ENCODE data around the gene SH3RF2.

SH3RF2 gene

GRCh38 chr5:145936401-145937131 is at the start of gene SH3RF2 (continued):
- TF ChIP-seq, protein P1, sequence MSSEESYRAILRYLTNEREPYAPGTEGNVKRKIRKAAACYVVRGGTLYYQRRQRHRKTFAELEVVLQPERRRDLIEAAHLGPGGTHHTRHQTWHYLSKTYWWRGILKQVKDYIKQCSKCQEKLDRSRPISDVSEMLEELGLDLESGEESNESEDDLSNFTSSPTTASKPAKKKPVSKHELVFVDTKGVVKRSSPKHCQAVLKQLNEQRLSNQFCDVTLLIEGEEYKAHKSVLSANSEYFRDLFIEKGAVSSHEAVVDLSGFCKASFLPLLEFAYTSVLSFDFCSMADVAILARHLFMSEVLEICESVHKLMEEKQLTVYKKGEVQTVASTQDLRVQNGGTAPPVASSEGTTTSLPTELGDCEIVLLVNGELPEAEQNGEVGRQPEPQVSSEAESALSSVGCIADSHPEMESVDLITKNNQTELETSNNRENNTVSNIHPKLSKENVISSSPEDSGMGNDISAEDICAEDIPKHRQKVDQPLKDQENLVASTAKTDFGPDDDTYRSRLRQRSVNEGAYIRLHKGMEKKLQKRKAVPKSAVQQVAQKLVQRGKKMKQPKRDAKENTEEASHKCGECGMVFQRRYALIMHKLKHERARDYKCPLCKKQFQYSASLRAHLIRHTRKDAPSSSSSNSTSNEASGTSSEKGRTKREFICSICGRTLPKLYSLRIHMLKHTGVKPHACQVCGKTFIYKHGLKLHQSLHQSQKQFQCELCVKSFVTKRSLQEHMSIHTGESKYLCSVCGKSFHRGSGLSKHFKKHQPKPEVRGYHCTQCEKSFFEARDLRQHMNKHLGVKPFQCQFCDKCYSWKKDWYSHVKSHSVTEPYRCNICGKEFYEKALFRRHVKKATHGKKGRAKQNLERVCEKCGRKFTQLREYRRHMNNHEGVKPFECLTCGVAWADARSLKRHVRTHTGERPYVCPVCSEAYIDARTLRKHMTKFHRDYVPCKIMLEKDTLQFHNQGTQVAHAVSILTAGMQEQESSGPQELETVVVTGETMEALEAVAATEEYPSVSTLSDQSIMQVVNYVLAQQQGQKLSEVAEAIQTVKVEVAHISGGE (tag by site-specific recombination; conservative IDR thresholded peaks at IDR 0.05; ENCODE audit: low read depth): no peak
- no peak for TF ChIP-seq GLI4 (tag by site-specific recombination; IDR thresholded peaks at IDR 0.05)
- TF ChIP-seq ZNF248 (tag by site-specific recombination; IDR thresholded peaks at IDR 0.05): no peak
- TF ChIP-seq ZBTB48 (tag by site-specific recombination; IDR thresholded peaks at IDR 0.05): peak; percentile 97
- no peak for TF ChIP-seq ZNF624 (tag by site-specific recombination; IDR thresholded peaks at IDR 0.05)
- TF ChIP-seq ZBTB26 (tag by site-specific recombination; optimal IDR thresholded peaks at IDR 0.05): peak; percentile 35
- TF ChIP-seq, protein P2, sequence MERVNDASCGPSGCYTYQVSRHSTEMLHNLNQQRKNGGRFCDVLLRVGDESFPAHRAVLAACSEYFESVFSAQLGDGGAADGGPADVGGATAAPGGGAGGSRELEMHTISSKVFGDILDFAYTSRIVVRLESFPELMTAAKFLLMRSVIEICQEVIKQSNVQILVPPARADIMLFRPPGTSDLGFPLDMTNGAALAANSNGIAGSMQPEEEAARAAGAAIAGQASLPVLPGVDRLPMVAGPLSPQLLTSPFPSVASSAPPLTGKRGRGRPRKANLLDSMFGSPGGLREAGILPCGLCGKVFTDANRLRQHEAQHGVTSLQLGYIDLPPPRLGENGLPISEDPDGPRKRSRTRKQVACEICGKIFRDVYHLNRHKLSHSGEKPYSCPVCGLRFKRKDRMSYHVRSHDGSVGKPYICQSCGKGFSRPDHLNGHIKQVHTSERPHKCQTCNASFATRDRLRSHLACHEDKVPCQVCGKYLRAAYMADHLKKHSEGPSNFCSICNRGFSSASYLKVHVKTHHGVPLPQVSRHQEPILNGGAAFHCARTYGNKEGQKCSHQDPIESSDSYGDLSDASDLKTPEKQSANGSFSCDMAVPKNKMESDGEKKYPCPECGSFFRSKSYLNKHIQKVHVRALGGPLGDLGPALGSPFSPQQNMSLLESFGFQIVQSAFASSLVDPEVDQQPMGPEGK (tag by site-specific recombination; IDR thresholded peaks at IDR 0.05): peak; percentile 100
- TF ChIP-seq ZNF23 (tag by site-specific recombination; IDR thresholded peaks at IDR 0.05; ENCODE audit: borderline replicate concordance): no peak
- TF ChIP-seq ZNF169 (tag by site-specific recombination; IDR thresholded peaks at IDR 0.05): no peak
- TF ChIP-seq, protein P3, sequence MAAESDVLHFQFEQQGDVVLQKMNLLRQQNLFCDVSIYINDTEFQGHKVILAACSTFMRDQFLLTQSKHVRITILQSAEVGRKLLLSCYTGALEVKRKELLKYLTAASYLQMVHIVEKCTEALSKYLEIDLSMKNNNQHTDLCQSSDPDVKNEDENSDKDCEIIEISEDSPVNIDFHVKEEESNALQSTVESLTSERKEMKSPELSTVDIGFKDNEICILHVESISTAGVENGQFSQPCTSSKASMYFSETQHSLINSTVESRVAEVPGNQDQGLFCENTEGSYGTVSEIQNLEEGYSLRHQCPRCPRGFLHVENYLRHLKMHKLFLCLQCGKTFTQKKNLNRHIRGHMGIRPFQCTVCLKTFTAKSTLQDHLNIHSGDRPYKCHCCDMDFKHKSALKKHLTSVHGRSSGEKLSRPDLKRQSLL (tag by site-specific recombination; IDR thresholded peaks at IDR 0.05): no peak
- TF ChIP-seq GLI2 (tag by site-specific recombination; IDR thresholded peaks at IDR 0.05; ENCODE audit: borderline replicate concordance, low read depth): no peak; the same call in 1 of the 2 replicates
- peak; percentile 67 for TF ChIP-seq PRDM1 (tag by site-specific recombination; IDR thresholded peaks at IDR 0.05)
- TF ChIP-seq, protein P4, sequence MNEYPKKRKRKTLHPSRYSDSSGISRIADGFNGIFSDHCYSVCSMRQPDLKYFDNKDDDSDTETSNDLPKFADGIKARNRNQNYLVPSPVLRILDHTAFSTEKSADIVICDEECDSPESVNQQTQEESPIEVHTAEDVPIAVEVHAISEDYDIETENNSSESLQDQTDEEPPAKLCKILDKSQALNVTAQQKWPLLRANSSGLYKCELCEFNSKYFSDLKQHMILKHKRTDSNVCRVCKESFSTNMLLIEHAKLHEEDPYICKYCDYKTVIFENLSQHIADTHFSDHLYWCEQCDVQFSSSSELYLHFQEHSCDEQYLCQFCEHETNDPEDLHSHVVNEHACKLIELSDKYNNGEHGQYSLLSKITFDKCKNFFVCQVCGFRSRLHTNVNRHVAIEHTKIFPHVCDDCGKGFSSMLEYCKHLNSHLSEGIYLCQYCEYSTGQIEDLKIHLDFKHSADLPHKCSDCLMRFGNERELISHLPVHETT (tag by site-specific recombination; IDR thresholded peaks at IDR 0.05): peak; percentile 73
- TF ChIP-seq ZNF394 (tag by site-specific recombination; IDR thresholded peaks at IDR 0.05; ENCODE audit: borderline replicate concordance): 0 out of 2 replicates have a peak, but pooled peaks have one; percentile 43
- TF ChIP-seq GFI1B (tag by site-specific recombination; IDR thresholded peaks at IDR 0.05): no peak
- no peak for TF ChIP-seq ZNF560 (tag by site-specific recombination; IDR thresholded peaks at IDR 0.05; ENCODE audit: borderline replicate concordance)
- no peak for TF ChIP-seq ZNF239 (tag by site-specific recombination; IDR thresholded peaks at IDR 0.05)
- no peak for TF ChIP-seq ZSCAN23 (tag by site-specific recombination; IDR thresholded peaks at IDR 0.05)
- TF ChIP-seq SETDB1 (IDR thresholded peaks at IDR 0.05; ENCODE audit: insufficient read length, low read length): no peak
- TF ChIP-seq WT1 (tag by site-specific recombination; IDR thresholded peaks at IDR 0.05): no peak
- TF ChIP-seq ZNF529 (tag by site-specific recombination; IDR thresholded peaks at IDR 0.05; ENCODE audit: insufficient replicate concordance): no peak
- TF ChIP-seq ZNF2 (tag by site-specific recombination; IDR thresholded peaks at IDR 0.05): peak; percentile 65; the same call in 1 of the 2 replicates
- no peak for TF ChIP-seq ZNF280C (tag by site-specific recombination; IDR thresholded peaks at IDR 0.05)
- no peak for TF ChIP-seq ZNF626 (tag by site-specific recombination; IDR thresholded peaks at IDR 0.05)
- no peak; the same call in 1 of the 2 replicates for TF ChIP-seq CTCF (tag by site-specific recombination; IDR thresholded peaks at IDR 0.05)
- TF ChIP-seq ZNF311 (tag by site-specific recombination; IDR thresholded peaks at IDR 0.05; ENCODE audit: borderline replicate concordance): no peak

All from HEK293 (cell line).